SJSA1 (cell line): ENCODE results near the gene KCNQ1. TPM values are rescaled to one million over a fixed set of nuclear protein-coding genes. Genes with fewer than 3 reads are reported as not detected.
A peak's percentile ranks its signal among the peaks of the same experiment; 100 is the strongest.

Source experiments
- DNase-seq, 2 experiments: peaks; one replicate each; pipeline ENCODE4 v3.0.0-alpha.2; 2015 to 2020; ENCODE audit warnings: low spot score in 2 of 2, low read depth in 1 of 2
- H3K27ac ChIP-seq: fragments of 250-450 bp; sonication (Bioruptor Pico); 2 replicates; pipeline ENCODE4 v1.5.1; 2020; ENCODE audit warnings: mild to moderate bottlenecking, moderate library complexity
- H3K27me3 ChIP-seq: fragments of 250-450 bp; sonication (Bioruptor Pico); replicated peaks from 2 replicates; pipeline ENCODE4 v1.5.1; 2020; ENCODE audit warnings: mild to moderate bottlenecking, moderate library complexity
- H3K36me3 ChIP-seq: fragments of 250-450 bp; sonication (Bioruptor Pico); 2 replicates; pipeline ENCODE4 v1.5.1; 2020; ENCODE audit warnings: mild to moderate bottlenecking
- H3K4me1 ChIP-seq: fragments of 250-450 bp; sonication (Bioruptor Pico); replicated peaks from 2 replicates; pipeline ENCODE4 v1.6.1; 2021; ENCODE audit warnings: mild to moderate bottlenecking
- H3K4me3 ChIP-seq: fragments of 250-450 bp; sonication (Bioruptor Pico); 2 replicates; pipeline ENCODE4 v1.5.1; 2020; ENCODE audit warnings: mild to moderate bottlenecking
- H3K9me3 ChIP-seq: fragments of 250-450 bp; sonication (Bioruptor Pico); replicated peaks from 2 replicates; pipeline ENCODE4 v1.5.1; 2020; ENCODE audit warnings: mild to moderate bottlenecking
- total RNA-seq: library from RNA; depleted of rRNA; stranded (reverse); fragments of >200 nt; shearing (Covaris generic); gene quantifications from 2 replicates; pipeline ENCODE4 v1.2.3, GENCODE V29; 2014

KCNQ1 gene
- total RNA-seq, 1 experiment from 2014 or later, result not detected

- H3K27me3 ChIP-seq, result peaks cover 64% of the 10 kb centered on the region
- no peaks in the 10 kb centered on the region; the same call in 1 of the 2 replicates for H3K9me3 ChIP-seq
- DNase-seq, result peak in 1 of 2 experiments; percentile 47
- no peak overlapping the region for H3K4me3 ChIP-seq
- no peak overlapping the region for H3K27ac ChIP-seq
- no peaks in the 10 kb centered on the region for H3K4me1 ChIP-seq
- H3K36me3 ChIP-seq, result no peaks in the 10 kb centered on the region
Measured at GRCh38 chr11:2525941-2526807, 81.4 kb downstream of the KCNQ1 start.

- peaks cover 57% of the 10 kb centered on the region for H3K27me3 ChIP-seq
- no peaks in the 10 kb centered on the region for H3K9me3 ChIP-seq
- no peaks in the 10 kb centered on the region for H3K4me1 ChIP-seq
- no peak overlapping the region for H3K27ac ChIP-seq
- no peaks in the 10 kb centered on the region; the same call in 1 of the 2 replicates for H3K36me3 ChIP-seq
- peak in 1 of 2 experiments; percentile 50 for DNase-seq
- no peak overlapping the region for H3K4me3 ChIP-seq
Measured at GRCh38 chr11:2526808-2527381, 82.1 kb downstream of the KCNQ1 start.

GRCh38 chr11:2527621-2528291 lies 82.9 kb downstream of the KCNQ1 start:
- Histone ChIP-seq H3K27me3 (peaks cover 48% of the 10 kb centered on the region), H3K4me1 (peaks cover 2% of the 10 kb centered on the region), H3K27ac (no peak overlapping the region), H3K4me3 (no peak overlapping the region), H3K9me3 (no peaks in the 10 kb centered on the region), H3K36me3 (no peaks in the 10 kb centered on the region; the same call in 1 of the 2 replicates)
- no peak for DNase-seq

GRCh38 chr11:2528301-2529050 lies 83.7 kb downstream of the KCNQ1 start:
- H3K9me3 ChIP-seq, result no peaks in the 10 kb centered on the region

GRCh38 chr11:2529173-2529572 lies 84.4 kb downstream of the KCNQ1 start:
- no peaks in the 10 kb centered on the region; the same call in 1 of the 2 replicates for H3K36me3 ChIP-seq
- H3K4me3 ChIP-seq, result no peak overlapping the region
- H3K27ac ChIP-seq, result no peak overlapping the region
- no peaks in the 10 kb centered on the region for H3K9me3 ChIP-seq
- peaks cover 16% of the 10 kb centered on the region for H3K4me1 ChIP-seq
- H3K27me3 ChIP-seq, result peaks cover 34% of the 10 kb centered on the region
- DNase-seq, result no peak

More at GRCh38 chr11:2528301-2529050, 83.7 kb downstream of the KCNQ1 start:
- Histone ChIP-seq H3K36me3 (no peaks in the 10 kb centered on the region; the same call in 1 of the 2 replicates), H3K4me1 (peaks cover 9% of the 10 kb centered on the region), H3K4me3 (no peak overlapping the region), H3K27me3 (peaks cover 41% of the 10 kb centered on the region), H3K27ac (no peak overlapping the region)
- DNase-seq, result no peak

GRCh38 chr11:2529636-2530035 lies 84.8 kb downstream of the KCNQ1 start:
- no peaks in the 10 kb centered on the region; the same call in 1 of the 2 replicates for H3K36me3 ChIP-seq
- no peaks in the 10 kb centered on the region for H3K9me3 ChIP-seq
- DNase-seq, result no peak
- peaks cover 21% of the 10 kb centered on the region for H3K4me1 ChIP-seq
- H3K27ac ChIP-seq, result no peak overlapping the region
- H3K4me3 ChIP-seq, result no peak overlapping the region
- H3K27me3 ChIP-seq, result peaks cover 31% of the 10 kb centered on the region

- peaks cover 22% of the 10 kb centered on the region for H3K4me1 ChIP-seq
- H3K27ac ChIP-seq, result no peak overlapping the region
- no peaks in the 10 kb centered on the region; the same call in 1 of the 2 replicates for H3K36me3 ChIP-seq
- DNase-seq, result no peak
- H3K27me3 ChIP-seq, result peaks cover 25% of the 10 kb centered on the region
- no peaks in the 10 kb centered on the region for H3K9me3 ChIP-seq
- no peak overlapping the region for H3K4me3 ChIP-seq
Measured at GRCh38 chr11:2530131-2530854, 85.5 kb downstream of the KCNQ1 start.

- H3K4me1 ChIP-seq, result peaks cover 22% of the 10 kb centered on the region
- no peaks in the 10 kb centered on the region; the same call in 1 of the 2 replicates for H3K36me3 ChIP-seq
- no peak for DNase-seq
- H3K27ac ChIP-seq, result no peak overlapping the region
- no peaks in the 10 kb centered on the region for H3K9me3 ChIP-seq
- H3K27me3 ChIP-seq, result peaks cover 19% of the 10 kb centered on the region
- H3K4me3 ChIP-seq, result no peak overlapping the region
Measured at GRCh38 chr11:2530855-2531200, 86.0 kb downstream of the KCNQ1 start.

- no peaks in the 10 kb centered on the region for H3K9me3 ChIP-seq
- H3K36me3 ChIP-seq, result no peaks in the 10 kb centered on the region; the same call in 1 of the 2 replicates
- H3K27ac ChIP-seq, result no peak overlapping the region
- DNase-seq, result peak; percentile 75 to 83
- H3K27me3 ChIP-seq, result peaks cover 14% of the 10 kb centered on the region; the same call in 1 of the 2 replicates
- no peak overlapping the region for H3K4me3 ChIP-seq
- H3K4me1 ChIP-seq, result peaks cover 22% of the 10 kb centered on the region
Measured at GRCh38 chr11:2531277-2531986, 86.6 kb downstream of the KCNQ1 start.

- no peak overlapping the region for H3K4me3 ChIP-seq
- H3K36me3 ChIP-seq, result no peaks in the 10 kb centered on the region; the same call in 1 of the 2 replicates
- H3K9me3 ChIP-seq, result no peaks in the 10 kb centered on the region
- peaks cover 8% of the 10 kb centered on the region; the same call in 1 of the 2 replicates for H3K27me3 ChIP-seq
- H3K27ac ChIP-seq, result no peak overlapping the region
- peaks cover 22% of the 10 kb centered on the region for H3K4me1 ChIP-seq
- no peak for DNase-seq
Measured at GRCh38 chr11:2531987-2532703, 87.3 kb downstream of the KCNQ1 start.

GRCh38 chr11:2532704-2533586 lies 88.1 kb downstream of the KCNQ1 start:
- peak; percentile 96 to 98 for DNase-seq
- no peaks in the 10 kb centered on the region for H3K27me3 ChIP-seq
- H3K9me3 ChIP-seq, result no peaks in the 10 kb centered on the region
- H3K27ac ChIP-seq, result peak overlapping the region; percentile 76
- H3K4me3 ChIP-seq, result peak overlapping the region; percentile 0; the same call in 1 of the 2 replicates
- H3K36me3 ChIP-seq, result no peaks in the 10 kb centered on the region; the same call in 1 of the 2 replicates
- peaks cover 22% of the 10 kb centered on the region for H3K4me1 ChIP-seq
